ENCODE measurements around the gene MGAT2. TPM values are rescaled to one million over a fixed set of nuclear protein-coding genes. Genes with fewer than 3 reads are reported as not detected.
"Not testable (repeated sequence)": the region's sequence is repeated elsewhere in the genome, so short reads cannot be mapped to it uniquely, and the experiment has no call there.

Gene MGAT2
- polyA plus RNA-seq, 1 experiment, result 54.7 TPM

DNA sequence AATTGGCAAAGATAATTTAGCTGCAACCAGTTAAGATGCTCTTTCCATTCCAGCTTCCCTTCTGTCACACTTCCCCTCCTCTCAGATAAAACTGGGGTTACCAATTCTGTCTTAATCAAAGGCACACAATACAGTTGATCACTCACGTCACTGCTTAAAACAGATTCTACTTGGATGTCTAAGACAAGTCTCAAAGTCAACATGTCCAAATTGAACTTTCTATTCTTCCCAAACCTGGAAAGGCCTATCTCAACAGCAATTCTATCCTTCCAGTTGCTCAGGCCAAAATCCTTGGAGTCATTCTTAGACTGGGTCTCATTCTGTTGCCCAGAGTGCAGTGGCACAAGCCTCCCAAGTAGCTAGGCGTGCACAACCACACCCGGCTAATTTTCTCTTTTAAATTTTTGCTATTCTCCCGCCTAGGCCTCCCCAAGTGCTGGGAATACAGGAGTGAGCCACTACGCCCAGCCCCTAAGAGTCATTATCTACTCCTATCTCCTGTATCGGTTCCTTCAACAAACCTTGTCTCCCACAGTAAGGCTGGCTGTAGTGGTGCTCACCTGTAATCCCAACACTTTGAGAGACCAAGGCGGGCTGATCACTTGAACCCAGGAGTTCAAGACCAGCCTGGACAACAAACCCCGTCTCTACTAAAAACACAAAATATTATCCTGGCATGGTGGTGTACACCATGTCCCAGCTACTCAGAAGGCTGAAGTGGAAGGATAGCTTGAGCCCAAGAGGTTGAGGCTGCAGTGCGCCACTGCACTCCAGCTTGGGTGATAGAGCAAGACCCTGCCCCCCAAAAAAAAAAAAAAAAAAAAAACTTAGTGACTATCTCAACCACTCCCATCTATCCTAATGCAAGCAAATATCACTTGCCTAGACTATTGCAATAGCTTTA lies 39.1 kb upstream of the MGAT2 start:
- H3K27ac ChIP-seq (ENCODE audit: low read depth, low read length), result no peak overlapping the region
- H3K4me3 ChIP-seq (ENCODE audit: low read depth, low read length), result no peak overlapping the region
- POLR2A ChIA-PET, result interaction anchor here (0.6 kb wide), 1 partner anchor 164 kb away, joined by 3 read pairs; no protein-coding TSS in a partner anchor
- TF ChIP-seq, protein P1, sequence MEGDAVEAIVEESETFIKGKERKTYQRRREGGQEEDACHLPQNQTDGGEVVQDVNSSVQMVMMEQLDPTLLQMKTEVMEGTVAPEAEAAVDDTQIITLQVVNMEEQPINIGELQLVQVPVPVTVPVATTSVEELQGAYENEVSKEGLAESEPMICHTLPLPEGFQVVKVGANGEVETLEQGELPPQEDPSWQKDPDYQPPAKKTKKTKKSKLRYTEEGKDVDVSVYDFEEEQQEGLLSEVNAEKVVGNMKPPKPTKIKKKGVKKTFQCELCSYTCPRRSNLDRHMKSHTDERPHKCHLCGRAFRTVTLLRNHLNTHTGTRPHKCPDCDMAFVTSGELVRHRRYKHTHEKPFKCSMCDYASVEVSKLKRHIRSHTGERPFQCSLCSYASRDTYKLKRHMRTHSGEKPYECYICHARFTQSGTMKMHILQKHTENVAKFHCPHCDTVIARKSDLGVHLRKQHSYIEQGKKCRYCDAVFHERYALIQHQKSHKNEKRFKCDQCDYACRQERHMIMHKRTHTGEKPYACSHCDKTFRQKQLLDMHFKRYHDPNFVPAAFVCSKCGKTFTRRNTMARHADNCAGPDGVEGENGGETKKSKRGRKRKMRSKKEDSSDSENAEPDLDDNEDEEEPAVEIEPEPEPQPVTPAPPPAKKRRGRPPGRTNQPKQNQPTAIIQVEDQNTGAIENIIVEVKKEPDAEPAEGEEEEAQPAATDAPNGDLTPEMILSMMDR (IDR thresholded peaks at IDR 0.05; ENCODE audit: low read depth, low read length), result no peak
- no peak for DNase-seq (ENCODE audit: low read depth, low spot score)
- no peaks in the 10 kb centered on the region for H3K27me3 ChIP-seq (ENCODE audit: control insufficient read depth, insufficient read depth, low read length)
- CTCF ChIA-PET, result interaction anchor here (1.5 kb wide), 1 partner anchor 120 kb away, joined by 10 read pairs; no protein-coding TSS in a partner anchor
- H3K9me3 ChIP-seq (ENCODE audit: control insufficient read depth, insufficient read depth, low read length), result no peaks in the 10 kb centered on the region

- TF ChIP-seq, protein P1 (IDR thresholded peaks at IDR 0.05; ENCODE audit: low read depth, low read length), result no peak
- no peaks in the 10 kb centered on the region for H3K9me3 ChIP-seq (ENCODE audit: control insufficient read depth, insufficient read depth, low read length)
- no peaks in the 10 kb centered on the region for H3K27me3 ChIP-seq (ENCODE audit: control insufficient read depth, insufficient read depth, low read length)
- DNase-seq (ENCODE audit: low read depth, low spot score), result no peak
- ChIA-PET POLR2A (interaction anchor here (0.6 kb wide), 1 partner anchor 163 kb away, joined by 3 read pairs; no protein-coding TSS in a partner anchor), CTCF (interaction anchor here (1.2 kb wide), 1 partner anchor 121 kb away, joined by 5 read pairs; no protein-coding TSS in a partner anchor)
- no peak overlapping the region for H3K27ac ChIP-seq (ENCODE audit: low read depth, low read length)
- H3K4me3 ChIP-seq (ENCODE audit: low read depth, low read length), result no peak overlapping the region
Measured at GRCh38 chr14:49582113-49582977, 38.3 kb upstream of the MGAT2 start.

DNA sequence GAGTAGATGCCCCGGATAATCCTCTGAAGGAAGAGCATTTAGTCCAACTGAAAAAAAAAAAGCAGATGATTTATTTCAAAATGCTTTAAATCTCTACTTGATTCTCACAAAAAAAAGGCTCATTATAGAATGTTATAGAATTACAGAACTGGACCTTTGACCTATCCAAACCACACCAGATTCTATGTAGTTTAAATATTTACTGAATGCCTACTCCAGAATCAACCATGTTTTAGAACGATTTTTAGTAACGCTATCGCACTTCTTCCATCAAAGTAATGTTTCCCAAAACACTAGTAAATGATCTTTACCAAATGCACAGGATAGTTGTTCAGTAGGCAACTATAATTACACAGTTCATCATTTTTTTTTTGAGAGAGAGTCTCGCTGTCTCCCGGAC lies 37.0 kb upstream of the MGAT2 start:
- POLR2A ChIA-PET, result no interaction called here
- Histone ChIP-seq H3K27me3 (ENCODE audit: control insufficient read depth, insufficient read depth, low read length) (no peaks in the 10 kb centered on the region), H3K4me3 (ENCODE audit: low read depth, low read length) (peak overlapping the region; percentile 95), H3K27ac (ENCODE audit: low read depth, low read length) (no peak overlapping the region), H3K9me3 (ENCODE audit: control insufficient read depth, insufficient read depth, low read length) (no peaks in the 10 kb centered on the region)
- TF ChIP-seq, protein P1 (IDR thresholded peaks at IDR 0.05; ENCODE audit: low read depth, low read length), result no peak
- CTCF ChIA-PET, result interaction anchor here (1.2 kb wide), 1 partner anchor 122 kb away, joined by 5 read pairs; no protein-coding TSS in a partner anchor
- DNase-seq (ENCODE audit: low read depth, low spot score), result no peak

DNA sequence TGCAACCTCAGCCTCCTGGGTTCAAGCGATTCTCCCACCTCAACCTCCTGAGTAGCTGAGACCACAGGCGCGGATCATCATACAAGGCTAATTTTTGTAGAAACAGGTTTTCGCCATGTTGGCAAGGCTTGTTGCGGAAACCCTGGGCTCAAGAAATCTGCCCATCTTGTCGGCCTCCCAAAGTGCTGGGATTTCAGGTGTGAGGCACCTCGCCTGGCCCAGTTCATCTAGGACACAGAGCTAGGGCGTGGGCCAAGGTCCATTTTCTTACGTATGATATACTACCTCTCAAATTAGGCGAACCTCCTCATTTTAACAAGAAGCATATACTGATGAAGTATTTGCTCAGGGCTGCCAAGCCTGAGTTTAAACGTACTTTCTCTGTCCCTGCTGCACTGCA lies 36.5 kb upstream of the MGAT2 start:
- peak overlapping the region; percentile 95 for H3K4me3 ChIP-seq (ENCODE audit: low read depth, low read length)
- H3K27ac ChIP-seq (ENCODE audit: low read depth, low read length), result no peak overlapping the region
- POLR2A ChIA-PET, result no interaction called here
- no peak for DNase-seq (ENCODE audit: low read depth, low spot score)
- TF ChIP-seq, protein P1 (IDR thresholded peaks at IDR 0.05; ENCODE audit: low read depth, low read length), result no peak
- CTCF ChIA-PET, result no interaction called here
- no peaks in the 10 kb centered on the region for H3K27me3 ChIP-seq (ENCODE audit: control insufficient read depth, insufficient read depth, low read length)
- no peaks in the 10 kb centered on the region for H3K9me3 ChIP-seq (ENCODE audit: control insufficient read depth, insufficient read depth, low read length)

DNA sequence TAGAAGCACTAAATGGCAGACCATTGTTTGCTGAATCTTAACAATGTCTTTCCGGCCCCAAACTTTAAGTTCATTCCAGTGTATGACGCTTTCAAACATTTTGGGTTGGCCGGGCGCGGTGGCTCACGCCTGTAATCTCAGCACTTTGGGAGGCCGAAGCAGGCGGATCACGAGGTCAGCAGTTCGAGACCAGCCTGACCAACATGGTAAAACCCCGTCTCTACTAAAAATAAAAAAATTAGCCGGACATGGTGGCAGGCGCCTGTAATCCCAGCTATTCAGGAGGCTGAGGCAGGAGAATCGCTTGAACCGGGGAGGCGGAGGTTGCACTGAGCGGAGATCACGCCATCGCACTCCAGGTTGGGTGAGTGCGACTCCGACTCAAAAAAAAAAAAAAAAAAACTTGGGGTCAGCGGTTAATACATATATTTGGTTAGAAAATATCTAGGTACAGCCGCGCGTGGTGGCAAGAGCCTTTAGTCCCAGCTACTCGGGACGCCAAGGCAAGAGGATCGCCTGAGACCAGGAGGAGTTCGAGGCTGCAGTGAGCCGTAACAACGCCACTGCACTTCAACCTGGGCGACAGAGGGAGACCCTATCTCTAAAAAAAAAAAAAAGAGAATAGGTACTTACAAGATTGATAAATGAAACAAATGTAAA lies 35.5 kb upstream of the MGAT2 start:
- not testable (repeated sequence) for DNase-seq (ENCODE audit: low read depth, low spot score)

More for the DNA sequence above, 35.5 kb upstream of the MGAT2 start:
- H3K27ac ChIP-seq (ENCODE audit: low read depth, low read length); H3K27me3 ChIP-seq (ENCODE audit: control insufficient read depth, insufficient read depth, low read length); CTCF ChIA-PET; H3K9me3 ChIP-seq (ENCODE audit: control insufficient read depth, insufficient read depth, low read length): not testable (repeated sequence)
- peak overlapping the region; percentile 95 for H3K4me3 ChIP-seq (ENCODE audit: low read depth, low read length)
- POLR2A ChIA-PET, result interaction anchor here (0.7 to 1.9 kb wide), 3 partner anchors 10 to 49 kb away, joined by 3 to 12 read pairs (median 3); partner anchors contain the start of gene LRR1
